BJ (cell line): ENCODE measurements around the gene CMTM7. TPM values are rescaled to one million over a fixed set of nuclear protein-coding genes. Genes with fewer than 3 reads are reported as not detected.

Source experiments
- CTCF ChIA-PET: fragments of 350-600 bp; formaldehyde crosslinking; extraction: SDS; loops from one replicate; lab custom pipeline; 2021; ENCODE audit warnings: antibody characterized with exemption, inconsistent platforms; lab: Yijun Ruan, JAX
- POLR2A ChIA-PET: fragments of 300-600 bp; sonication (Branson Sonifier 250); formaldehyde crosslinking; extraction: SDS; loops from one replicate; lab custom pipeline; 2021; ENCODE audit warnings: antibody characterized with exemption; lab: Charles Lee
- DNase-seq: peaks from one replicate; pipeline ENCODE4 v3.0.0-alpha.2; 2011; ENCODE audit warnings: low read depth
- H3K27me3 ChIP-seq: 2 replicates; pipeline ENCODE4 v1.6.0; 2011; ENCODE audit warnings: low read length; ENCODE audit not compliant: control insufficient read depth, insufficient read depth
- H3K36me3 ChIP-seq: 2 replicates; pipeline ENCODE4 v1.5.1; 2011; ENCODE audit warnings: low read length; ENCODE audit not compliant: control insufficient read depth, insufficient read depth
- H3K4me3 ChIP-seq: 2 replicates; pipeline ENCODE4 v1.5.1; 2011; ENCODE audit warnings: low read depth, mild to moderate bottlenecking, control low read depth, low read length
- CTCF ChIP-seq: IDR thresholded peaks from 2 replicates; pipeline ENCODE4 v1.5.1; 2011; ENCODE audit warnings: low read depth, mild to moderate bottlenecking, control low read depth, inconsistent platforms, low read length, moderate library complexity; ENCODE audit not compliant: insufficient read depth
- polyA plus RNA-seq: library from polyadenylated mRNA; depleted of rRNA; stranded (reverse); fragments of >200 nt; gene quantifications from 2 replicates; pipeline ENCODE4 v1.2.3, GENCODE V29; 2011

CMTM7 gene
- polyA plus RNA-seq, 1 experiment = 13.7 TPM

DNA sequence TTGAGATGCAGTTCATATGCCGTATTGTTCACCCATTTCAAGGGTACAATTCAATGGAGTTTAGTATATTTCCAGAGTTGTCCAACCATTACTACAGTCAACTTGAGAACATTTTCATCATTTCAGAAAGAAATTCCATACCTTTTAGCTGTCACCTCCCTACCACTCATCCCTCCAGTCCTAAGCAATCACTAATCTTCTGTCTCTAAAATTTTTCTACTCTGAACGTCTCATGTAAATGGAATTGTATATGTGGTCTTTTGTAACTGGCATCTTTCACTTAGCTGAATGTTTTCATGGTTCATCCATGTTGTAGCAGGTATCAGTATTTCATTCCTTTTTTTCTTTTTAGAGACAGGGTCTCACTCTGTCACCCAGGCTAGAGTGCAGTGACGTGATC, 51.1 kb downstream of the CMTM7 start:
- H3K4me3 ChIP-seq = no peak overlapping the region
- TF ChIP-seq CTCF = no peak
- no peaks in the 10 kb centered on the region for H3K36me3 ChIP-seq
- no peaks in the 10 kb centered on the region for H3K27me3 ChIP-seq
- CTCF ChIA-PET = no interaction called here
- POLR2A ChIA-PET = no interaction called here
- DNase-seq = no peak

GRCh38 chr3:32443478-32443877, 51.8 kb downstream of the CMTM7 start:
- H3K36me3 ChIP-seq = no peaks in the 10 kb centered on the region
- no peak for DNase-seq
- no peak for TF ChIP-seq CTCF
- CTCF ChIA-PET = interaction anchor here (1.5 kb wide), 1 partner anchor 24 kb away, joined by 4 read pairs; no protein-coding TSS in a partner anchor
- no peaks in the 10 kb centered on the region for H3K27me3 ChIP-seq
- POLR2A ChIA-PET = no interaction called here
- no peak overlapping the region for H3K4me3 ChIP-seq

- TF ChIP-seq CTCF = no peak
- H3K4me3 ChIP-seq = no peak overlapping the region
- H3K36me3 ChIP-seq = no peaks in the 10 kb centered on the region; the same call in 1 of the 2 replicates
- no peak for DNase-seq
- POLR2A ChIA-PET = no interaction called here
- CTCF ChIA-PET = interaction anchor here (1.2 kb wide), 1 partner anchor 20 kb away, joined by 9 read pairs; no protein-coding TSS in a partner anchor
- no peaks in the 10 kb centered on the region for H3K27me3 ChIP-seq
Measured at GRCh38 chr3:32447865-32448400, 56.3 kb downstream of the CMTM7 start.

GRCh38 chr3:32448686-32449474, 57.2 kb downstream of the CMTM7 start:
- no peak for TF ChIP-seq CTCF
- POLR2A ChIA-PET = no interaction called here
- CTCF ChIA-PET = interaction anchor here (1.2 kb wide), 1 partner anchor 19 kb away, joined by 9 read pairs; no protein-coding TSS in a partner anchor

GRCh38 chr3:32449691-32450090, 58.0 kb downstream of the CMTM7 start:
- POLR2A ChIA-PET = no interaction called here
- no peak overlapping the region for H3K4me3 ChIP-seq
- CTCF ChIA-PET = interaction anchor here (2.5 kb wide), 1 partner anchor 18 kb away, joined by 12 read pairs; no protein-coding TSS in a partner anchor
- H3K27me3 ChIP-seq = no peaks in the 10 kb centered on the region
- no peak for TF ChIP-seq CTCF
- no peak for DNase-seq
- no peaks in the 10 kb centered on the region; the same call in 1 of the 2 replicates for H3K36me3 ChIP-seq

More at GRCh38 chr3:32448686-32449474, 57.2 kb downstream of the CMTM7 start:
- Histone ChIP-seq H3K36me3 (no peaks in the 10 kb centered on the region; the same call in 1 of the 2 replicates), H3K27me3 (no peaks in the 10 kb centered on the region), H3K4me3 (no peak overlapping the region)
- DNase-seq = no peak
